CD4-positive, alpha-beta T cell (primary cell): ENCODE measurements around the gene TTC33. TPM values are rescaled to one million over a fixed set of nuclear protein-coding genes. Genes with fewer than 3 reads are reported as not detected.

Experiments used
- ATAC-seq: fragments of 200-7000 bp; cut with Tn5 transposase; one replicate; pipeline ENCODE4 v1.10.0; 2022; ENCODE audit warnings: mild to moderate bottlenecking; ENCODE audit not compliant: poor library complexity
- CTCF ChIA-PET: fragments of 350-600 bp; sonication (Branson Sonifier 250); formaldehyde crosslinking; loops from one replicate; lab custom pipeline; 2021; ENCODE audit warnings: antibody characterized with exemption, inconsistent platforms; lab: Charles Lee
- POLR2A ChIA-PET: fragments of 350-600 bp; sonication (Branson Sonifier 250); formaldehyde crosslinking; loops from one replicate; lab custom pipeline; 2021; ENCODE audit warnings: antibody characterized with exemption, inconsistent platforms; lab: Charles Lee
- DNase-seq, 14 experiments: peaks; one replicate each; pipeline ENCODE4 v3.0.0-alpha.2; 2013 to 2020; ENCODE audit warnings: mixed read lengths in 2 of 14
- H3K27ac ChIP-seq, 2 donors: one replicate each; pipeline versions ENCODE4 v1.5.1 to v1.7.0; 2013; ENCODE audit warnings: low read length in 2 of 2, low read depth in 1 of 2, mild to moderate bottlenecking in 1 of 2
- H3K27me3 ChIP-seq, 2 experiments: 1 replicate in 1 of 2; 2 replicates in 1 of 2; pipeline versions ENCODE4 v1.6.1 to v1.7.0; 2013; ENCODE audit warnings: low read length in 2 of 2, control low read depth in 1 of 2, mild to moderate bottlenecking in 1 of 2, moderate library complexity in 1 of 2; ENCODE audit not compliant: insufficient read depth in 2 of 2, control insufficient read depth in 1 of 2
- H3K36me3 ChIP-seq: one replicate; pipeline ENCODE4 v1.6.1; 2013; ENCODE audit warnings: low read length, control low read depth; ENCODE audit not compliant: insufficient read depth
- H3K4me1 ChIP-seq: one replicate; pipeline ENCODE4 v1.6.1; 2013; ENCODE audit warnings: low read length, control low read depth; ENCODE audit not compliant: insufficient read depth
- H3K4me3 ChIP-seq: one replicate; pipeline ENCODE4 v1.5.1; 2013; ENCODE audit warnings: mild to moderate bottlenecking, low read length, moderate library complexity
- H3K9me3 ChIP-seq, 2 experiments: 1 replicate in 1 of 2; 2 replicates in 1 of 2; pipeline versions ENCODE4 v1.6.1 to v1.7.0; 2013; ENCODE audit warnings: low read length in 2 of 2, mild to moderate bottlenecking in 2 of 2, control low read depth in 1 of 2, moderate library complexity in 1 of 2; ENCODE audit not compliant: control insufficient read depth in 1 of 2, insufficient read depth in 1 of 2
- H3K27ac Mint-ChIP-seq: one replicate; pipeline ENCODE4 v1.8.0; 2020; ENCODE audit warnings: mixed read lengths
- H3K27me3 Mint-ChIP-seq: one replicate; pipeline ENCODE4 v1.8.0; 2021; ENCODE audit warnings: mixed read lengths
- H3K36me3 Mint-ChIP-seq: one replicate; pipeline ENCODE4 v1.8.0; 2021; ENCODE audit warnings: low read depth, mixed read lengths
- H3K4me1 Mint-ChIP-seq: one replicate; pipeline ENCODE4 v1.8.0; 2021; ENCODE audit warnings: low read depth, mixed read lengths
- H3K4me3 Mint-ChIP-seq: one replicate; pipeline ENCODE4 v1.8.0; 2020; ENCODE audit warnings: mild to moderate bottlenecking, mixed read lengths
- H3K9me3 Mint-ChIP-seq: one replicate; pipeline ENCODE4 v1.8.0; 2020; ENCODE audit warnings: mixed read lengths
- CTCF ChIP-seq: fragments of 200-600 bp; IDR thresholded peaks from one replicate; pipeline ENCODE4 v1.8.0; 2022; ENCODE audit warnings: antibody characterized with exemption, mild to moderate bottlenecking
- intact Hi-C, 2 experiments: fragments of 100-400 bp; cut with DNase I in 1 of 2; cut with micrococcal nuclease in 1 of 2; formaldehyde crosslinking; loops; one replicate each; pipeline versions ENCODE4 v1.15.1 to v1.9.0; 2023 to 2025; cut with DNase I, micrococcal nuclease
- total RNA-seq, 174 experiments: library from RNA in 2 of 174; stranded (reverse) in 2 of 174; gene quantifications; one replicate each; pipeline ENCODE4 v1.2.3 and lab custom pipeline; 2021 to 2026

Gene TTC33
- total RNA-seq, 2 experiments from 2014 or later, result 8.7 to 12.0 TPM

GRCh38 chr5:40571729-40572128, 184.0 kb downstream of the TTC33 start:
- H3K27ac Mint-ChIP-seq, result no peak overlapping the region
- intact Hi-C loops, result no loop called here
- Histone ChIP-seq H3K9me3 (no peaks in the 10 kb centered on the region), H3K27ac (no peak overlapping the region), H3K4me3 (no peak overlapping the region), H3K27me3 (no peaks in the 10 kb centered on the region), H3K36me3 (no peaks in the 10 kb centered on the region), H3K4me1 (no peaks in the 10 kb centered on the region)
- ATAC-seq, result no peak
- no peaks in the 10 kb centered on the region for H3K27me3 Mint-ChIP-seq
- ChIA-PET CTCF (no interaction called here), POLR2A (no interaction called here)
- H3K36me3 Mint-ChIP-seq, result no peaks in the 10 kb centered on the region
- no peak for DNase-seq
- H3K4me1 Mint-ChIP-seq, result peaks cover 7% of the 10 kb centered on the region
- H3K4me3 Mint-ChIP-seq, result no peak overlapping the region
- no peaks in the 10 kb centered on the region for H3K9me3 Mint-ChIP-seq
- no peak for TF ChIP-seq CTCF

GRCh38 chr5:40570408-40571129, 185.2 kb downstream of the TTC33 start:
- H3K27ac Mint-ChIP-seq, result no peak overlapping the region
- Histone ChIP-seq H3K4me1 (no peaks in the 10 kb centered on the region), H3K4me3 (no peak overlapping the region), H3K27me3 (no peaks in the 10 kb centered on the region), H3K9me3 (no peaks in the 10 kb centered on the region), H3K27ac (no peak overlapping the region), H3K36me3 (no peaks in the 10 kb centered on the region)
- no peak for TF ChIP-seq CTCF
- POLR2A ChIA-PET, result interaction anchor here (0.9 kb wide), 1 partner anchor 82 kb away, joined by 4 read pairs; no protein-coding TSS in a partner anchor
- peaks cover 2% of the 10 kb centered on the region for H3K4me1 Mint-ChIP-seq
- peak in 1 of 14 experiments; percentile 35 for DNase-seq
- H3K9me3 Mint-ChIP-seq, result no peaks in the 10 kb centered on the region
- intact Hi-C loops, result no loop called here
- no peaks in the 10 kb centered on the region for H3K27me3 Mint-ChIP-seq
- ATAC-seq, result no peak
- no peaks in the 10 kb centered on the region for H3K36me3 Mint-ChIP-seq
- CTCF ChIA-PET, result no interaction called here
- no peak overlapping the region for H3K4me3 Mint-ChIP-seq

GRCh38 chr5:40569546-40570270, 186.1 kb downstream of the TTC33 start:
- intact Hi-C loops, result no loop called here
- ChIA-PET CTCF (no interaction called here), POLR2A (interaction anchor here (0.7 to 1.1 kb wide), 2 partner anchors 83 to 132 kb away, joined by 3 read pairs; no protein-coding TSS in a partner anchor)
- no peaks in the 10 kb centered on the region for H3K27me3 ChIP-seq
- no peak for ATAC-seq
- TF ChIP-seq CTCF, result no peak
- Mint-ChIP-seq H3K27ac (no peak overlapping the region), H3K27me3 (no peaks in the 10 kb centered on the region), H3K4me3 (no peak overlapping the region), H3K9me3 (no peaks in the 10 kb centered on the region), H3K36me3 (no peaks in the 10 kb centered on the region), H3K4me1 (no peaks in the 10 kb centered on the region)
- no peak overlapping the region for H3K27ac ChIP-seq
- no peaks in the 10 kb centered on the region for H3K4me1 ChIP-seq
- no peaks in the 10 kb centered on the region for H3K9me3 ChIP-seq
- H3K36me3 ChIP-seq, result no peaks in the 10 kb centered on the region
- H3K4me3 ChIP-seq, result no peak overlapping the region
- no peak for DNase-seq
